ENCODE results near the gene EXOSC9.

The EXOSC9 gene

DNA sequence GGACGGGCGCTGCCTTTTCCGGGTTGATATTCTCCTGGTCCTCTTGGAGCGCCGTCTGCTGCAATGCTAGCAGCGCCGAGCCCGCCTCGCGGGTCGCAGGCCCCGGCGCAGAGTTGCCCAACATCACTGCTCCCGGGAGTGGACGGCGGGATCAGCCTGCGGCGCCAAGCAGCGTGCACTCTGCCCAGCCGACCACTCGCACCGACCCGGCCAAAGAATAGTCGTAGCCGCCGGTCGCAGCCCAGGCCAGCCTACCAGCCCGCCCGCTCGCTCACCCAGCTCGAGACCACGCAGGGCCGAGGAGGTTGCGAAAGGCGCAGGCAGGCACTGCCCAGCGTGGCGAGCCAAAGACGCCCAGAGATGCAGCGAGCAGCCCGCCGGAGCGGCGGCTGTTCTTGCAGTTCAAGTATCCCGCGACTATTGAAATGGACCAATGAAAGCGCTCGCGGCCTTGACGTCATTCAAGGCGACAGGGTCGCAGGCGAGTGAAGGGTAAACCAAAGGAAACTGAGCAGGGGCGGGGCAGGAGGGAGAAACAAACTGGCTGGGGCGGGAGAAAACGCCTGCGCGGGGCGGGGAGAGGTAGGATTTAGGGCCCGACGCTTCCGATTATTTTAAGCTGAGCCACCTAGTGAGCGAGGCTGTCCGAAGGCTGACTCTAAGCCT lies 22.5 kb downstream of the EXOSC9 start, which contains the start of gene CCNA2:
TSS of gene CCNA2 (minus strand) at position 379 of the 666 bp plus-strand sequence. CDS start at position 124, 255 bp downstream.
- DNase-seq (ENCODE audit: low read depth in 2 of 2): peak; percentile 89 to 93

DNA sequence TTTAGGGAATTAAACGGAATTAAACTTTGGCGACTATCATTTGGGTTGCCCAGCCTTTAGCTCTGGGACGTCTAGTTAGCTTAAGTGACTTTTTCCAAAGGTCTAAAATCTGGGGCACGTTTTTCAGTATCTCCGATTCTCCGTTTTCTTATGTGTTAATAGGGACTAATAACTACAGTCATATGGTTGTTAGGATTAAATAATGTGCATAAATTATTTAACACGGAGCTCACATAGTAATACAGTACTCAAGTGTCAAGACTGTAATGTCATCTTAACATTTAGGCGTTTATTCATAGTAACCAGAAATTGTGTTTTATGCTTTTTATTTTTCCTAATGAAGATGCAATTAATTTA lies 23.0 kb downstream of the EXOSC9 start:
- no peak for DNase-seq (ENCODE audit: low read depth in 2 of 2)

DNA sequence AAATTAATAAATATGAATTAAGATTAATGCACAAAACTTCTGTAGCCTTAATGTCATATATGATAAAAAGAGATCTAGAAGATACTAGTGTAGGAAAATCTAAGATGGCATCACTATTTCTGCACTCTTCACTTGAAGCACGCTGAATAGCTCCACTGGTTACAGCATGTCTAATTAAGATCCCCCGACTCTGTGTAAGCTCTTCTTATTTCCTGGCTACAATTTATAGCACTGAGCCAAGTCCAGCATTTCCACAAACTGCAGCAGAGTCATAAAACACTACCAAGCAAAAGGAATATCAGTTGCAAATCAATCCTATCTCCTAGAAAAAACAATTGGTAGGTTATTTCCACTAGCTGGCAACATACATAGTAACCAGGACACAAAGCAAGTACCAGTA lies 23.8 kb downstream of the EXOSC9 start:
- no peak for DNase-seq (ENCODE audit: low read depth in 2 of 2)

DNA sequence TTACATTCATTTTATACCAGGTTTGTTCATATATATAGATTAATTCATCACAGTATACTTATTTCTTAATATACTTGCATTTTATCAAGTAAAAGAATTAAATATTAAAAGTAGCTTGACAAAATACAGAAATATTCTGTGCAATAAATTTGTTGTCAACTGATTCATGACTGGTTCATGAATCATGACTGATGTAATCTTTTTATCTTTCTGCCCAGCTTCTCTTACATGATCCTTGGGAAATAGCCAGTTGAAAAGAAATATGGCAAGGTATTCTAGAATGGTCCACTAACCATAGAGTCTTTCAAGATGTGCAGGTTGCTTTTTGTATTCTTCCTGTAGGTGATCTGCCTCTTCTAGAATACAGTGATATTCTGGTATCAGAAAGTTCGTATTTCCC lies 26.7 kb downstream of the EXOSC9 start:
- DNase-seq (ENCODE audit: low read depth in 2 of 2): no peak

DNA sequence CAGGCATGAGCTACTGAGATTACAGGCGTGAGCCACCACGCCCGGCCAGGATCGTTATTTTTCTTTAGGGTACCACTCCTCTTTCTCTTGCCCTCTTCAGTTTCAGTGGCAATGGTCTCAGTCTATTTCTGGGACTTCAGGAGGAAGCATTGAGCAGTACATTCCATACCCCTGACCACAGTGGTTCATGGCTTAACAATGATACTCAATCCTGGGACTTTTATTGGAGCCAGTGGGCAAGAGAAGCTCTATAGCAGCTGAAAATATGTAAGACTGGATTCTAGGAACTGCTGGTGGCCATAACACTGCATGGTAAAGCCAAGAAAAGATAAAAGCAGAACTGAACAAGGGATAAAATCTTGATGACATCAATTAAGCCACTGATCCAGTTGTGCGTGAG lies 28.4 kb downstream of the EXOSC9 start:
- no peak for DNase-seq (ENCODE audit: low read depth in 2 of 2)

DNA sequence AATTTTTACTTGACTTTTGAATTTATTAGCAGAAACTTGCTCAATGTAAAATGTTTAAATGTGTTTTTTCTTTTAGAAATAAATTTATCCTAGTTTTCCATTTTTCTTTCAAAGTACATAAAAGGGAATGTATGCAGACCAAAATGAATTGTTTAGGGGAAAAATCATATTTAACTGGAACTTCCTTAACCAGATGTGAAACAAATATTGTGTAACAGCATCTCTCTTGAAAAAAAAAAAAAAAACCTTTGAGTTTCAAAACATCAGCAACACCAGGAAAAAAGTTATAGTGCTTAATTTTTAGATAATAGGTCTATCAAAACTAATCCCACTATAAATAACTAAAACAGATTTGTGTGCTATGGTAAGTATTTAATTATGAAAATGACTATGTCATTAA lies 37.0 kb downstream of the EXOSC9 start:
- DNase-seq (ENCODE audit: low read depth in 2 of 2): no peak

DNA sequence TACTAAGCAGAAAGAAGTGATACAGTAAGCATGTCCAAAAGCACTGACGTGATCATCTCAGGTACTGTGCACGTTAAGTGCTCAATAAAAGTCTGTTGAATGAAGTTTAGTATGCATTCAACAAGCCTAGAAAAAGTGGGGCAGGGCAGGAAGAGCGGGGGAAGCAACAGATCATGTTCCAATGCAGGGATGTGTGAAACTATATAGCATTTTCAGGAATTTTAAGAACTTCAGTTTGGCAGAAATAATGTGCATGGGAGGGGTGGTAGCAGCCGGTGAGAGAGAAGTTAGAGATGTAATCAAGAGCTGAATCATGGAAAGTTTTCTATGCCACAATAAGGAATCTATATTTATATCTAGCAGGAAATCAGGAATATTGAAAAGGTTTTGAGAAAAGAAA lies 41.7 kb downstream of the EXOSC9 start:
- no peak for DNase-seq (ENCODE audit: low read depth in 2 of 2)

DNA sequence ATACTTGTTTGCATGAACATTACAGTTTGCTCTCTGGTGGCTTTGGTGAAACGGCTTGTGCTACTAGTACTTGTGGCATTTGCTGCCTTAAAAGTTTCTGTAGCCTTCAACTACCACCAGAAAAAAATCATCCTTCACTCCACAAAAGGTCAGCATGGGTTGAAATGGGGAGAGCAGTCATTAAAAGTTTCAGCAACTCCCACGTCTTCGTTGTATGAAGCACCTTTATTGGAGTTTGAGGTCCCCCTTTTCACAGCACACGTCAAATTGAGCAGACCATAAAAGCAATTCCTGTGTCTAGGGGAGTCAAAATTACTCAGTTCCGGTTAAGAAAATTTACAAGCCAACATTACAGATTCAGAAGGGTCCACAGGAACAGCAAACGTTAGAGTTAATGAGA lies 45.5 kb downstream of the EXOSC9 start:
- no peak for DNase-seq (ENCODE audit: low read depth in 2 of 2)

DNA sequence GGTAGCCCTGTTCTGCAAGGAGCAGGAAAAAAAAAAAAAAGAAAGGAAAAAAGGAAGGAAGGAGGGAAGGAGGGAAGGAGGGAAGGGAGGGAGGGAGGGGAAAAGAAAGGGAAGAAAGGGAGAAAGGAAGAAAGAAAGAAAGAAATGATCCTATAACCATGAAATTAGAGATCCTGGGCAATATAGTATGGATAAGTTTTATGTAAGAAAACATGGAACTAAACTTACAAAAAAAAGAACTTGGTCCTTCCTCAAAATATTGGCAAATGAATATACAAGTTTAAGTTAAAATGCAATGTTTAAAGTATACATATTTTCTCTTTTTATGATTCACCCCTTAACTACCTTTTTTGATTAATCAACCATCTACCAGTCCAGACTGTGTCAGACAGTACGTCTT lies 50.2 kb downstream of the EXOSC9 start:
- no peak for DNase-seq (ENCODE audit: low read depth in 2 of 2)

DNA sequence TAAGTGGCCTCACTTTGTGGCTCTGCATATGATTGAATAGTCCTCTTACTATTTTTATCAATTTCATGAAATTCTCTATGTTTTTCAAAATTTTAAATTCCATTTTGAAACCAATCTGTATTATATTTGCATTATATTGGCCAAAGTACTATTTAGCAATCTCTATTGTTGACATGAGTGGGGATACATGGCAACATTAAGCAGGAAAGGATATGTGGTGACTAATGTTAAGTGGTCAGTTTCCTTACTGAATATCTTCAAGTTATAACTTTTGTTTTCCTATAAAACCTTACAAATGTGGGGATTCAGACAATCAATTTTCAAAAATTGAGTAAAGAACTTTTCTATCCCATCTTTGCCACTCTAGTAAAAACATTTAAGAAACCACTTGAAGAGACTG lies 59.0 kb downstream of the EXOSC9 start:
- no peak for DNase-seq (ENCODE audit: low read depth in 2 of 2)

DNA sequence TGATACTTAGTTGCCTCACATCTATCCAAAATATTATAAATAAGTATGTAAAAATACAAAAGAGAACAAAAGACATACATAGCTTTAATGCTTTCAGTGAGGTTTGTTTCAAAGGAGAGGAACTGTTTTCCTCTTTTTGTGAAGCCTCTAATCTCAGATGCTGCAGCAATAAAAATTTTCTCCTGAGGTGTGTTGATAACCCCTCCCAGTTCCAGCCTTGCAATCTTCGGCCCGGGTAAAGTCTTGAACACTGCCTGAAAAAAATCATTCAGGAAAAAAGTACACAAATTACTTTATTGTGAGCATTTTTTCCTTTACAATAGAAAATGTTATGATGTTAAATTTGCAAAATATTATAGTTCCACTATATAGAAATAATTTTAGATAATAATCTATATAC lies 60.3 kb downstream of the EXOSC9 start:
- DNase-seq (ENCODE audit: low read depth in 2 of 2): no peak

DNA sequence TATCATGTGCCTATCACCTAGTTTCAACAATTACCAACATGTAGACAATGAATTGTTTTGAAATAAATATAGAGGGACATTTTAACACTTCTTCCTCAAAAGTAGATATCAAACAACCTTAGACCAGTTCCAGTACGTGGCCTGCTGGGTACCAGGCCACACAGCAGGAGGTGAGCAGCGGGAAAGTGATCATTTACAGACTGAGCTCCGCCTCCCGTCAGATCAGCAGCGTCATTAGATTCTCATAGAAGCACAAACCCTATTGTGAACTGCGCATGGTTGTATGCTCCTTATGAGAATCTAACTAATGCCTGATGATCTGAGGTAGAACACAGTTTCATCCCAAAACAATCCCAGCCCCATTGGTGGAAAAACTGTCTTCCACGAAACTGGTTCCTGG lies 62.7 kb downstream of the EXOSC9 start:
- no peak for DNase-seq (ENCODE audit: low read depth in 2 of 2)

All from stimulated activated CD8-positive, alpha-beta memory T cell treated with anti-CD3 and anti-CD28 coated beads, Interleukin-2, amount 100 ng/mL, for 1 hour (primary cell).